Fibroblast of skin of abdomen (primary cell): Measurements from ENCODE around the gene JMJD4.

ENCODE experiments used
- DNase-seq: peaks from one replicate; pipeline ENCODE4 v3.0.0-alpha.2; 2013

JMJD4 gene

DNA sequence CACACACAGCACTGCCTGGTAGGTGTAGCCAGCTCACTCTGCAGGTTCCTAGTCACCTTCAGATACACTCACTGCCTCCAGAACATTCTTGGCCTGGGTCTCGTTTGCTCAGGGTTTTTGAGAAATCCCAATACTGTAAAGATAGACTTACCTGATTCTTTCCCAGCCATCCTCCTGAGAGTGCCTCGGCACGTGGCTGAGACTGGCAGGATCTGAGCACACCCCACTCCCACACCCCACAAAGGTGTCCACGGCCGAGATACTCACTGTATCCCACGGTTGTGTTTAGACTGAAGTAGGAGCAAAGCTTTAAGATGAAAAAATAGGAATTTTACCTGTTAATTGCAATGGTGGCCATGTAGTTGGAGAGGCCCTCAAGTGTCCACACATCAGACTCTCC is 33.5 kb upstream of the JMJD4 start:
- no peak for DNase-seq

DNA sequence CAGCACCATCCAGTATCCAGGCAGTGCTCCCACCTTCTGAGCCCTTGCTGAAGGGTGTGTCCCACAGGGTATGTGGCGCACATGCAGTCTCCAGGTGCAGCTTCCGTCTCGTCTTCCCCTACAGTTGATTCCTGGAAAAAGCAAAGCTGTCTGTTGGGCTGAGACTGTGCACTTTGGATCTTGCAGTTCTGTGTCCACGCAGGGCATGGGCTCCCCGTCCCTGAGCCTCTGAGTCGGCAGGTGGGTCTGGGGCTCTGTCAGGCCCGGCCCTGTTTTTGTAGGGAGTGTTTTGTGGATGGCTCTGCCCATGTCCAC is 33.0 kb upstream of the JMJD4 start:
- no peak for DNase-seq

DNA sequence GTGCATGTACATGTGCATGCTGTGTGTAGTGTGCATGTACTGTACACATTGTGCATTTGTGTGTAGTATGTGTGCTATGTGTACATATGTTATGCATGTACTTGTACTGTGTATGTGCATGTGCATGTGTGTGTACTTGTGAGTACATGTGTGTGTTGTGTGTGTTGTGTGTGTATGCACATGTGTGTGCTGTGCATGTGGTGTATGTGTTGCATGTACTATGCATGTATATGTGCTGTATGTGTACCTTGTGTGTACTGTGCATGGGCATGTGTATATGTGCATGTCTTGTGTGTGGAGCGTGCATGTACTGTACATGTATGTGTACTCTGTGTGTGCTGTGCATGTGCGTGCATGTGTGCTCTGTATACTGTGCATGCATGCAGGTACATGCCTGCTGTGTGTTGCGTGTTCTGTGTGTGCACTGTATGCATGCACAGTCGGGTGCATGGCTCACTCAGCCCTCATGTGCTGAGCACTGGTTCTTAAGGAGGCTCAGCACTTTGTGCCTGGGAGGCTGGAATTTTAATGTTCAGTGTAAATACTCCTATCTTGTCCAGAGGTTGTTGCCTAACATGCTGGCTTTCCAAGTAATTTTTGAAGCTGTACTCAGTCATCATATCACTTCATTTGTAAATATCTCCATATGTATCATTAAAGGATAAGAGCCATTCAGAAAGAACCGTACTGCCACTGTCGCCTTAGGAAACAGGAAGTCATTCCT is 32.5 kb upstream of the JMJD4 start:
- DNase-seq = no peak

DNA sequence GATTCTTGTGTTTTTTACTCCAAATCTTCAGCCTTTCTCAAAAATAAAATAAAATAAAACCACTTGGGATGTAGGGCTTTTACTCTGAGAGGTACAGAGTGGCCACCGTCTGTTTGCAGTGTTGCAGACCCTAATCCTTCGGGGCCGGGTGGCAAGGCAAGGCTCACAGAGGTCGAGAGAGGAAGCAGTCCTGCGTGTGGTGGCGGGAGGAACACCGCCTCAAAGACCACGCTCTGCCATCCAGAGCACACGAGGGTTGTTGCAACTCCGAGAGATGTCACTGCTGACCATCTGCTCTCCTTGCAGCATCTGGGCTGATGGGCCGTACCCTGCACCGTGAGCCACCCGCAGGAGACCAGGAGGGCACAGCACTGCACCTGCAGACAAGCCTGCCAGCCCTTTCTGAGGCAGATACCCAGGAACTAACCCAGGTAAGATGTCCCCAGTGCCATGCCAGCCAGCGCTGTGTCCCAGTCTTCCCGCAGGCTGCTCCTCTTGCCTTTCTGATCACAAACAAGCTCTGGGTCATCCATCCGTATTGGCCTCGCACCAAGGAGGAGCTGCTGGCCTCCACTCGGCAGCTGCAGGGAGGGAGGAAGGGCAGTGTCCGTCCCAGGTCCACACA is 31.7 kb upstream of the JMJD4 start:
- no peak for DNase-seq

DNA sequence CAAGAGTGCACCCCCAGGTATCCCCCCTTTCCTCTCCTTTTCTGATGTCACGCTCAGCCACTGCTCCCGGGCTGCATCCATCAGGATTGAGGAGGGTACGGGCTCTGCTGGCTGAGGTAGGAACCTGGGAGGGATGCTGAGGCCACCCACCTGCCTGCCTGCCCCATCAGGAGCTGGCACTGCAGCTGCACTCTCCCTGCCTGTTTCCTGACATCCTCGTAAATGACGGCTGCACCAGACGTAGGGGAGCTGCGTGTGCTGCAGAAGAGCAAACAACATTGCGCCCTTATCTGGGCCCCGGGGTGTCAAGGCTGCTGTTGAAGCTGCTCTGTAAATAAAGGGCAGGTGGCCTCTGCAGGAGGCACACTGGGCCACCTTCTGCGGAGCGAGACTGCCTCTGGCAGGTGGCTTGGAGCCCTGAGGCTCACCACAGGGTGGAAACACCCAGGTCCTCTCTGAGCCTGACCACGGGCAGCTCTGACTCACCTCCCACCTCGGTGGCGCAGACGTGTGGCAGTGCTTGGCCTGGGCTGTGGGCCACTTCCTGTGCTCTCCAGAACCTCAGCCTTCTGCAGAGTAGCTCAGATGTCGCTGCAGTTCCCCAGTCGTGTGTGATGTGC is 31.0 kb upstream of the JMJD4 start:
- DNase-seq = no peak

DNA sequence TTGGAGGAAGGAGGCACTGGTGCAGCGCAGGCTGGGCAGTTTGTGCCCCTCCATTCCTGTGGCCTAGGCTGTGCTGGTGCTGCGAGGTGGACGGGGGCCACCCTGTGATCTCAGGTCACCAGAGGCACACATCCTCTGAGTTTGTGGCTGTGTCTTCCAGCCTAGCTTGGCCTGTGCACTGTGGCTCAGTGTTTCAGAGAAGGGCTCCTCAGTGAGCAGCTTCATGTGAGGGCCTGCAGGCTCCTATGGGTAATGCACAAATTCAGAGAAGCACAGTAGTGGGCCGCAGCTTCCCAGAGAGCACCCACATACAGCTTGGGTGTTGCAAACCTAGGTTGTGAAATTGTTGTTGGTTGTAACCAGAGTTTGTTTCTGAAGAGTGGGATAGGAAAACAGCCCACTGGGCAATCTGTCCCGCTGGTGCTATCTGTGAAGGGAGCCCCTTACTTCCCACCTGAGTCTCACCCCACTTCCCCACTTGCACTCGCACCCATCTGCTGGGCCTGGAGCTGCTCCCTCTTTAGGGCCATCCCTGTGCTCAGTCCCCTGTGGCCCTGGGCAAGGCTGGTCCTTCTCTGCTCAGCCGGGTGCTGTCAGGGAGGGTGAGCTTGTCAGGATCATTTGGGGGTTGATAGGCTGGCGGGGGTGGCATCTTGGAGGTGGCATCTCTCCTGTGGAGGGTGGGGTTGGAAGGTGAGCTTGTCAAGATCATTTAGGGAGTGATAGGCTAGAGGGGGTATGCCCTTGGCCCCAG is 30.3 kb upstream of the JMJD4 start:
- DNase-seq = no peak

DNA sequence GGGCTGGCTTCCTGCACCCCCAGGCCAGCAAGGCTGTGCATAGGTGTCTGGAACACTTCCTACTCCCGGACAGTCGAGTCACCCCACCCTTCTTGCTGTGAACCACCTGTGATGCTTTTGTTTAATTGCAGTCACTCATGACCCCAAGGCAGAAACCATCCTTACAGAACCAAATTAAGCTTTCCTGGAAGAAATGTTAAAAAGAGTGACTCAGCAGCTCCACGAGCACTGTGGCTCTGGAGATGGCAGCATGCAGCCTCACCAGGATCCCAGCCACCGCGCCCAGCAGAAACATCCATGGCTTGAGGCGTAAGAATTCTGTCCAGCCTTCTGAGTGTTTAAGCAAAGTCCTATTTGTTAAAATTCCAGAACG is 28.9 kb upstream of the JMJD4 start:
- peak; percentile 56 for DNase-seq

DNA sequence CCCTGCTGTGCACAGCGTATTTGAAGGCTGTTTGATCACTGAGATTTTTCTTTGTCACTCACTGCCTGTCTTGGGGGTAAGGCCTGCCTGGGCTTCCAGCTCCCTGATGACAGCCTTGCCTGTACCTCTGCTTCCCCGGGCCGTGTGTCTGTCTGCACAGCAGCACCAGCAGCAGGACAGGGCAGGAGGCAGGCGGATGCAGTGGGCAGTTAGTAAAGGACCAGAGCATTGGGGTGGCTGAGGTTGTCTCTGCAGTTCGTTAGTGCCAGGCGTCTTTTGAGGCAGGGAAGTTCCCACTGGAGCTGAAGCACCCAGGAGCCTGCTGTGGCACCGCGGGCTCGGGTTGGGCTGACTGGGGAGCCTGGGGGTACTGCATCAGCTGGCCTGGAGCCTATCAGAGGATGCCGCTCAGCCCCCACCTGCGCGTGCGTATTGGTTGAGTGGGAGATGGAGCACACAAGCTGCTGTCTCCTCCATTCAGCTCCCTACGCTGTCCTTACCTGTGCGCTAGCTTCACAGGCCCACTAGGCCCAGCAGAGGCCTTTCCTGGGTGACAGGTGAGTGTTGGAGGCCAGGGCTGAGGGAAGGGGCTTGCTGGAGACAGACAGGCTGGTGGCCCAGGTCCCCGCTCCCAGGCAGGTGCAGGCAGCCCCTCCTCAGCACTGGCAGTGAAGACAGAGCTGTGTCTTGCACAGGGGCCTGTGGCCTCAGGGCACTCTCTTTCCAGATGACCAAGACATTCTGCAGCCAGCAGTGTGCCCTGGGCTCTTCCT is 28.3 kb upstream of the JMJD4 start:
- no peak for DNase-seq

DNA sequence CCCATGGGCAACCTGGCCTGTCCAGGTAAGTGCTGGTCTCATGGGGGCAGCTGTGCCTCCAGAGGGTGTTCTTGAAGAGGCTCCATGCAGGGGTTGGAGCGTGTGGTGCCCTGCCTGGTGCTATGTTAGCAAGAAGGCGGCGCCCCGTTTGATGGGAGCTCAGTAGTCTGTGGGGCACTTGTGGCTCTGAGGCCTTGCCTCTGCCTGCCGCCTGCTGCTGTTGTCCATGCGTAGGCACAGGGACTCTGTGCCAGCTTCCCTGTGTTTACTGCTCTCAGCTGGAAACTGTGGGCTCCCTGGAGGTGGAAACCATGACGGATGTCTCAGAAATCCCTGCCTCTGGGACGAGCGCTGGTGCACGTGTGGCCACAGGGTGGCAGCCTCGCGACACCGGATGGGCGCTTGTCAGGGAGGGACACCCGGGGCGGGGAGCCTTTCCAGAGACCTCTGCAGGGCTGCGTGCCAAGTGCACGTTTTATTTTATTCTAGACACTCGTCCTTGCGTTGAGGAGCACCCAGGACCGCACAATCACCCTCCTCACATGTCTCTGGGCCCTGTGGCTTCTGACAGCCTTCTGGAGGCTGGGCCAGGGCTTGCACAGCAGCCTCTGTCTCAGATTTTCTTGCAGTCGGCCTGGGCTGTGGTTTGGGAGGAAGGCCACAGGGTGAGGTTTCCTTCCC is 27.3 kb upstream of the JMJD4 start:
- DNase-seq = peak; percentile 81

DNA sequence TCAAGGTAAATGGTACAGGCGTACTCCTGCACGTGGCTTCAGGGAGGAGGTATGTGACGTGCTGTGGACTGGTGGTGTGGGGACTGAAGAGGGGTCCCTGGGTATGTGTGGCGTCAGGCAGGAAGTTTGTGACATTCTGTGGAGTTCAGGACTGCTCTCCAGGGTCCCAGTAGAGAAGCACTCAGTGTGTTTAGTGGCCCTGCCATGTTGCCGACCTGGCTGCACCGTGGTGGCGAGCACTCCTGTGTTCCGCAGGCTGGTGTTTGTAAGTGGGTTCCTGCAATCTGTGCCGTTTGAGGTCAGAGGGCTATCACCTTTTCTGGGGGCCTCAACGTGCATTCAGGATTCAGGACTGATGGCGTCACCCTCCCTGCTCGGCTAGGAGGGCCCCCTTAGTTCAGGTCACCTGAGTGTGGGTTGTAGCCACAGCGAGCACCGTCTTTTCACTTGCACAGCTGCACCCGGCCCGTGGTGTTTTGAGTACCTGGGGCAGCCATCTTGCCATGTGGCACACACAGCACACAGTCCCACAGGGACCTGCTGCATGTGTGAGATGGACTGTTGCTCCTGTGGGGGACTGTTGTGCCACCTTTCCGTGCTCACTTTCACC is 26.6 kb upstream of the JMJD4 start:
- DNase-seq = no peak

DNA sequence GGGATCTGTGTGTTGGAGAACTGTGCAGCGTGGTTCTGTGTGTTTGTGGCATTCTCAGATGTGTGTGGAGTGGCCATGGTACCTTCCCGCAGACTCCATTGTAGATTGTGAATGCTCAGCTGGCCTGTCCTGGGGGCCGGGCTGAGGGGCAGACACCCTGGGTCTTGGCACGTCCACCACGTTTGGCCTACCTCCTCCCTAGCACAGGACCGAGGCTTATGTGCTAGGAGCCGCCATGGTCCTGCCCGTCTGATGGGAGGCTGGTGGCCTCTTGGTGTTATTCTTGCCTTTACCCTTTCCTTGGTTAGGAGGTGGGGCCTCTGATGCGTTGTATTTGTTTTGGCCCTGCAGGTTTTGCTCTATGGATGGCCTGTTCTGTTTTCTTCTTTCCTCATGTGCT is 25.3 kb upstream of the JMJD4 start:
- no peak for DNase-seq

DNA sequence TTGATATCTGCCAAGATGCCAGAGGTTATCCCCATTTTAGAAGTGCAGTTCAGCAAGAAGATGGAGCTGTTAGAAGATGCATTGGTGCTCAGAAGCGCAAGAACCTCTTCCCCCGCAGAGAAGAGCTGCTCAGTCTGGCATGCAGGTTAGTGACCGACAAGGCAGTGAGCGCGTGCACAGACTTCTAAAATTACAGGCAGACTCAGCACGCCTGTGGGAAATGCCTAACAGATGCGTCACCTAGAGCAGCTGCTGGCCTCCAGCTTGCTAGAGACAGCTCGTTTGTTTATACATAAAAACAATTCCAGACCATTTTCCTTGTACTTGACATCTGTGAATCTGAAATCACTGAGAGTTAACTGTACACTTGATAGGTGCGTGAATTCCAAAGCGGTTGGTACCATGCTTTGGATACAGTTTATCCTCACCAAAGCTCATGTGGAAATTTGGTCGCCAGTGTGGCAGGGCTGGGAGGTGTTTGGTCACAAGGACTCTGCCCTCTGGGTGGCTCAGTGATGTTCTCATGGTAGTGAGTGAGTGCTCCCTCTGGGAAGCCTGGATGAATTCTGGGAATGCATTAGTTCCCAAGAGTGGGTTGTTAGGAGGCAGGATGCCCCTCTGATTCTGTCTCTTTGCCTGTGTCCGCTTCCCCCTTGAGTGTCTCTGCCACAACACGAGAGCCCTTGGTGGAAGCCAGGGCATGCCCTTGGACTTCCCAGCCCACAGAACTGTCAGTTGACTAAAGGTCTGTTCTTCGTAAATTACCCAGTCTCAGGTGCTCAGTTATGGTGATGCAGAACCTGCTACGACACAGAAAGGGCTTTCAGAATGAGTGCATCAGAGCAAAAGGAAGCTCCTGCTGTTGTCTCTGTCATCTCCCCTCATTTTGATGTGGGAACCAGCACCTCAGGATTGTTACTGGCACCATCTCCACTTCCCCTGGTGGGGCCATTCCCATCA is 24.5 kb upstream of the JMJD4 start:
- DNase-seq = peak; percentile 98

DNA sequence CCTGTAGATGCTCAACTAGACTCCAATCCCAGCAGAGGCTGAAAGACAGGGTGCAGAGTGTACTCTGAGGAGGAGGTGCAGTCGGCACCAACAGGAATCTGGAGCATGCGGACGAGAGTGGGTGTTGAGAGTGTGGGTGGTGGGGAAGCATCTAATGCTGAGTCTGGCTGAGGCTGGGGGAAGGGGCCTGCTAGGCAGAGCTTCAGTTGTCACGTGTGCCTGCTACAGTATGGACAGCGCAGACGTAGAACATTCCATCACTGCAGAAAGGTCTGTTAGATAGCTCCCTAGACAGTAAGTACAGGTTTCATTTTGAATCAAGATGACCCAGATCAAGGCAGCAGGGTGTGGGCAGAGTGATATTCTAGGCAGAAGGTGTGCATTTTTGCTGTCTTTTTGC is 23.3 kb upstream of the JMJD4 start:
- DNase-seq = no peak

DNA sequence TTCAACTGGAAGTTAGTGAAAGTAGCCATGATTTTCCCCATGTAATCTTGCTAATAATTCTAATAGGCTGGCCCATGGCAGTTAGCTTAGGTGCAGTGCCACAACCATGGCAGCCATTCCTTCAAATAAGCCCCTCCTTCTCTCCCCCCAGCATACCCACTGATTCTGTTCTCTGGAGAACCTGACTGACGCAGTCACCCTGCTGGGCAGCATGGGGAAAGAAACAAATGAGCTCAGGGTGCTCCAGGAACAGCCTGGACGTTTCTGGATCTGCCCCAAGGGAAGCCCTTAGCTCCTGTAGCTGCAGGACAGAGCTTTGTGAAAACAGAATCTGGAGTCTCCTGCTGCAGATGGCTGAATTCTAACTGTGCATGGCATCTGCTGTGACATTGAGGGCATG is 22.7 kb upstream of the JMJD4 start:
- DNase-seq = no peak

DNA sequence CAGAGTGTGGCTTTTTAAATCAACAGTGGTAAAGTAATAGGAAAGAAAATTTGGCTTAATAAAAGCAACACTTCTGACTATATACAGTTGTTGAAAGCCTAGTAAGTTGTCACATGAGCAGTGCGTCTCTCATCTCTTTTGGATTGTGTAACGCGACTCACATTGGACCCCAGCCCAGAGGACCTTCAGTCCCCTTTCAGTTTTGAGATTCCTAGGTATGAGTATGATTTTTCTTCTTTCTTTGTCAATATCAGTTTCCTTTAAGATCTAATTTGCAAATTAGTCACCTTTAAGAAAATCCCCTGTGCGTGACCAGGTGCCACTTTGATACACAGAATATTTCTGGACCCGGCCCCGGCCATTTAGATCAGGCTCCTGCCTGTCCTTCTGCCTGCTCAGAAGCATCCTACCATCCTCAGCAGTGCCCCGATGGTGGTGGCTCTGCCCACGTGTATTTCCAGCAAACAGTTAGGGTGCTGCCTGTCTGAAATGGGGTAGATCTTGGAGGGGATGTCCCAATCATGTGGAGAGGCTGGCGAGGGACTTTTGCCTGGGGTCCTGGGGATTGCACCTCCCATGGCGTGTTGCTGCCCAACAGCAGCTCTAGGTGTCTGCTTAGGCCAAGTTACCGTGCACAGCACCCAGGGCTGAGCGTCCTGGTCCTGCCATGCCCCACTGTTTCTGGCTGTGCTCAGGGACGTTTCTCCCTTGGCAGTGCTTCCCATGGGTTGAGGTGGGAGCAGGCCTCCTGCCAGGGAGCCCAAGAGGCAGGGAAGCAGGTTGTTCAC is 21.3 kb upstream of the JMJD4 start:
- DNase-seq = no peak

DNA sequence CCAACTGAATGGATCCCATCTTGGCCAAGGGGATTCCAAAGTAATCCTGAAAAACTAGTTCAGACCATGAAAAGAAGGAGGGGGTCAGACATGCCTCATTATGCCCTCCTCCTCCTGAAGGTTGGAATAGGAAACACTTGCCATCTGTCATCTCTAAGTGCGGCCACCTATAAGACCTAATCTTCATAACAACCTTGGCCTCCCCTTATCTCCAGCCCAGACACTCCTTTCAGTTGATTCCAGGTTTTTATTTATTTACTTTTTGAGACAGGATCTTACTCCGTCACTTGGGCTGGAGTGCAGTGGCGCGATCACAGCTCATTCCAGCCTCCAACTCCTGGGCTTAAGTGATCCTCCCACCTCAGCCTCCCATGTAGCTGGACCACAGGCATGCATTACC is 19.9 kb upstream of the JMJD4 start:
- DNase-seq = no peak

DNA sequence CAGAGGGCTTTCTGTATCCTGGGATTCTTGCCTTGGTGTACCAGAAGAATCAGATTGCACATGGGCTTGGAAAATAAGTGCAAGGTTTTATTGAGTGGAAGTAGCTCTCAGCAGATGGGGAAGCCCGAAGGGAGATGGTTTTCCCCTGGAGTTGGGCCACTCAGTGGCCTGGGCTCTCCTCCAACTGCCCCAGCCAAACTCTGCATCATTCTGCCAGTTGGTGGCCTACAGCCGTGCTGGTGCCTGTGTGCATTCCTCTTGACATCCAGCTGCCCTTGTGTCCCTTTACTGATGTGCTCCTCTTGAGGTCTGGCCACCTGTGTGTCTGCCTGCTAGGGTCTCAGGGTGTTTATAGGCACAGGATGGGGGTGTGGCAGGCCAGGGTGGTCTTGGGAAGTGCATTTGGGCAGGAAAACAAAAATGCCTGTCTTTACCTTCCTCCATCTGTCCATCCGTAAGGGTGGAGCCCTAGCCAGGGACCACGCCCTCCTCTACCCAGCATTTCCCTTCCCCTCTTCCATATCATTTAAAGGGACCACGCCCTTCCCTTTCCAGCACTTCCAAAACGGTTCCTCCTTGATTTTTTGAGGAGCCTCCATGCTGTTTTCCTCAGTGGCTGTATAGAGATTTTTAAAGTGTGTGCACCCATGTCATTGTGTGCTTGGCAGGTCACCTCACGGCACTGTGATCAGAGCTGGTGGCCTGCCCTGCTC is 19.1 kb upstream of the JMJD4 start:
- DNase-seq = no peak

DNA sequence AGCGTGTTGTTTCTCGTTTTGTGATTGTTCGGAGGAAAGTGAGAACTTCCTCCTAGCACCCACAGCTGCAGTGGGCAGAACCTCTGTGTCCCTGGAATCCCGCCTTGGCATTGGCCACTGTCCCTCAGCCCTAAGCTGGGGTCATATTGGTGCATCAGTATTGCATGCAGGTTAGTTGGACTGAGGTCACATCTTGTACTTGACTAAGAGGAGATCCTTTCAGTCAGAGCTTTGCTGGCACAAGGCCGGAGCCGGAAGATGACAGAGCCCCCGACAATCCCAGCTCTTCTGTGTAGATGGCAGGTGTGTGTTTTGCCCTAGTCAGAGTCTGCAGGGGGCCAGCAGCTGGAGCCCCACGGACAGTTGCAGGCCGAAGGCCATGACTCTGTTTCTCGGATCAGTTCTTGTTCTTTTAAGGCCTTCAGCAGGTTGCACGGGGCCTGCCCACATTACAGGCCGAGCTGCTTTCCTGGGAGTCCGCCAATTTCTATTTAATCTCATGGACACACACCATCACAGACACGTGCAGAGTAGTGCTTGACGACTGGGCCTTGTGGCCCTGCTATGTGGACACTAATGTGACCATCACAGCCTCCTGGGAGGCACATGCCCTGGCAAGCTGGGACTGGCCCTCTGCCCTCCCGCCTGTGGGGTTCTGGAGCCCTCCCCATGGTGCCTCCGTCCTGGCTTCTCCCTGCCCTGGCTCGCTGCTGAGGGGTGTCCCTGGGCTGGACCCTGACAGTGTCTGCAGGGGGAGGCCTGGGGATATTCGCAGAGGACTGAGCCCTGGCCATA is 15.0 kb upstream of the JMJD4 start:
- DNase-seq = no peak
